DND-41 (cell line): ENCODE measurements around the gene NGDN.

Experiments used
- EZH2 ChIP-seq: IDR thresholded peaks from 3 replicates; pipeline ENCODE4 v1.6.1; 2012; ENCODE audit warnings: borderline replicate concordance, low read depth, mild to moderate bottlenecking, moderate library complexity, low read length, inconsistent platforms; ENCODE audit not compliant: severe bottlenecking
- TF ChIP-seq, protein P1 (sequence below): IDR thresholded peaks from 2 replicates; pipeline ENCODE4 v1.5.1; 2012; ENCODE audit warnings: borderline replicate concordance, low read length, moderate library complexity, mild to moderate bottlenecking; ENCODE audit not compliant: poor library complexity, severe bottlenecking; ENCODE audit errors: extremely low read depth

GRCh38 chr14:23481979-23482822, 12.7 kb downstream of the NGDN start:
- TF ChIP-seq, protein P1, sequence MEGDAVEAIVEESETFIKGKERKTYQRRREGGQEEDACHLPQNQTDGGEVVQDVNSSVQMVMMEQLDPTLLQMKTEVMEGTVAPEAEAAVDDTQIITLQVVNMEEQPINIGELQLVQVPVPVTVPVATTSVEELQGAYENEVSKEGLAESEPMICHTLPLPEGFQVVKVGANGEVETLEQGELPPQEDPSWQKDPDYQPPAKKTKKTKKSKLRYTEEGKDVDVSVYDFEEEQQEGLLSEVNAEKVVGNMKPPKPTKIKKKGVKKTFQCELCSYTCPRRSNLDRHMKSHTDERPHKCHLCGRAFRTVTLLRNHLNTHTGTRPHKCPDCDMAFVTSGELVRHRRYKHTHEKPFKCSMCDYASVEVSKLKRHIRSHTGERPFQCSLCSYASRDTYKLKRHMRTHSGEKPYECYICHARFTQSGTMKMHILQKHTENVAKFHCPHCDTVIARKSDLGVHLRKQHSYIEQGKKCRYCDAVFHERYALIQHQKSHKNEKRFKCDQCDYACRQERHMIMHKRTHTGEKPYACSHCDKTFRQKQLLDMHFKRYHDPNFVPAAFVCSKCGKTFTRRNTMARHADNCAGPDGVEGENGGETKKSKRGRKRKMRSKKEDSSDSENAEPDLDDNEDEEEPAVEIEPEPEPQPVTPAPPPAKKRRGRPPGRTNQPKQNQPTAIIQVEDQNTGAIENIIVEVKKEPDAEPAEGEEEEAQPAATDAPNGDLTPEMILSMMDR, result no peak
- no peak for TF ChIP-seq EZH2
